Measurements from ENCODE around the gene MRPS21. TPM values are rescaled to one million over a fixed set of nuclear protein-coding genes. Genes with fewer than 3 reads are reported as not detected.

The MRPS21 gene
- total and polyA plus RNA-seq, 4 experiments from 2014 or later: 62.9 to 89.4 (median 68.5) TPM

GRCh38 chr1:150268705-150269403 is 24.8 kb upstream of the MRPS21 start, which contains the start of gene APH1A:
Gene APH1A (minus strand): TSS chr1:150269016. CDS start chr1:150268810, 206 bp downstream.
- no peaks in the 10 kb centered on the region for H3K9me3 ChIP-seq (ENCODE audit: control insufficient read depth in 1 of 2, low read length in 2 of 2)
- ChIA-PET POLR2A (ENCODE audit: partially characterized antibody) (interaction anchor here (0.6 to 2.6 kb wide), 17 partner anchors 9 to 382 kb away, joined by 3 to 37 read pairs (median 4); partner anchors contain the start of genes ANP32E, CIART, MCL1 and RPRD2), CTCF (ENCODE audit: partially characterized antibody) (interaction anchor here (1.0 to 1.5 kb wide), 3 partner anchors 13 to 653 kb away, joined by 3 to 4 read pairs (median 3); no protein-coding TSS in a partner anchor)
- H3K4me3 ChIP-seq (ENCODE audit: low read length in 2 of 2): peak within 1 kb of the TSS; percentile 83 to 85
- Mint-ChIP-seq H3K4me1 (peaks cover 18 to 35% (median 27%) of the 10 kb centered on the region in 4 donors), H3K9me3 (peaks cover 0 to 2% (median 0%) of the 10 kb centered on the region in 8 donors), H3K27ac (peak within 1 kb of the TSS; percentile 96 to 99 (median 99)), H3K36me3 (peaks cover 32 to 61% of the 10 kb centered on the region in 2 donors), H3K4me3 (peak within 1 kb of the TSS; percentile 92 to 99 (median 97)), H3K27me3 (no peaks in the 10 kb centered on the region)
- H3K4me1 ChIP-seq (ENCODE audit: insufficient read depth, low read length): peaks cover 24% of the 10 kb centered on the region
- H3K27ac ChIP-seq (ENCODE audit: low read depth, low read length): peak within 1 kb of the TSS; percentile 96
- DNase-seq: peak; percentile 89 to 93 (median 91)
- no peaks in the 10 kb centered on the region for H3K27me3 ChIP-seq (ENCODE audit: insufficient read depth, low read length)
- intact Hi-C loops (cut with micrococcal nuclease): loop anchor here (1.0 to 2.0 kb wide), 3 partner anchors 14 to 33 kb away; partner anchors contain the start of genes ANP32E, CIART and MRPS21
- H3K36me3 ChIP-seq (ENCODE audit: insufficient read depth, low read length): peaks cover 30% of the 10 kb centered on the region

DNA sequence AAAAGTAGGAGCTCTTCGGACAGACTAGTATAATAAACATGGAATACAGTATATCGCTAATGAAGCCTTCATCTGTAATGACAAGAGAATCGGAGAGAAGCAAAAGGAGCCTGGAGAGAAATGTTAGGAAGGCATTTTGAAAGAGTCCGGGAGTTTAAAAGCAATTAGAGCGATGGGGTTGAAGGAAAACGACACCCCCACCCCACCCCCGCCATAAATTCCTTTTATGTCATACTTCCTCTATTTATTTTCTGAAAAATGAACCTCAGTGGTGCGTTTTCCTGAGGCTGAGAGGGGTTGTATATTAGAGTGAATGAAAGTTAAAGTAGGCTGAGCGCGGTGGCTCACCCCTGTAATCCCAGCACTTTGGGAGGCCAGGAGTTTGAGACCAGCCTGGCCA is 24.2 kb upstream of the MRPS21 start:
- Histone ChIP-seq H3K27me3 (ENCODE audit: insufficient read depth, low read length) (no peaks in the 10 kb centered on the region), H3K4me1 (ENCODE audit: insufficient read depth, low read length) (peaks cover 24% of the 10 kb centered on the region), H3K4me3 (ENCODE audit: low read length in 2 of 2) (peak overlapping the region; percentile 83 to 85), H3K27ac (ENCODE audit: low read depth, low read length) (peak overlapping the region; percentile 96), H3K36me3 (ENCODE audit: insufficient read depth, low read length) (peaks cover 28% of the 10 kb centered on the region), H3K9me3 (ENCODE audit: control insufficient read depth in 1 of 2, low read length in 2 of 2) (no peaks in the 10 kb centered on the region)
- no peak for DNase-seq
- peak overlapping the region; percentile 92 to 99 (median 97) for H3K4me3 Mint-ChIP-seq
- POLR2A ChIA-PET (ENCODE audit: partially characterized antibody): interaction anchor here (0.5 to 2.6 kb wide), 17 partner anchors 9 to 383 kb away, joined by 3 to 37 read pairs (median 4); partner anchors contain the start of genes ANP32E, CIART, MCL1 and RPRD2
- no peaks in the 10 kb centered on the region for H3K27me3 Mint-ChIP-seq
- peaks cover 0 to 2% (median 0%) of the 10 kb centered on the region in 8 donors for H3K9me3 Mint-ChIP-seq
- intact Hi-C loops (cut with micrococcal nuclease): loop anchor here (2.0 kb wide), 1 partner anchor 13 kb away; the partner anchor contains the start of gene CIART
- H3K4me1 Mint-ChIP-seq: peaks cover 18 to 35% (median 27%) of the 10 kb centered on the region in 4 donors
- CTCF ChIA-PET (ENCODE audit: partially characterized antibody): interaction anchor here (1.0 to 1.5 kb wide), 4 partner anchors 13 to 652 kb away, joined by 3 to 4 read pairs (median 3); no protein-coding TSS in a partner anchor
- peak overlapping the region; percentile 96 to 99 (median 99) for H3K27ac Mint-ChIP-seq
- H3K36me3 Mint-ChIP-seq: peaks cover 33 to 59% of the 10 kb centered on the region in 2 donors

- ChIA-PET POLR2A (ENCODE audit: partially characterized antibody) (interaction anchor here (0.7 to 1.3 kb wide), 2 partner anchors 8 to 16 kb away, joined by 3 read pairs; no protein-coding TSS in a partner anchor), CTCF (ENCODE audit: partially characterized antibody) (interaction anchor here (1.0 to 3.0 kb wide), 2 partner anchors 9 to 15 kb away, joined by 5 to 14 read pairs; no protein-coding TSS in a partner anchor)
- Mint-ChIP-seq H3K4me1 (peaks cover 18 to 32% (median 25%) of the 10 kb centered on the region in 4 donors), H3K4me3 (peak overlapping the region in 1 of 8 donors; percentile 20), H3K27me3 (no peaks in the 10 kb centered on the region), H3K36me3 (peaks cover 20 to 42% of the 10 kb centered on the region in 2 donors), H3K9me3 (peaks cover 0 to 2% (median 0%) of the 10 kb centered on the region in 8 donors), H3K27ac (peak overlapping the region in 2 of 7 donors; percentile 29 to 48)
- Histone ChIP-seq H3K27ac (ENCODE audit: low read depth, low read length) (no peak overlapping the region), H3K4me1 (ENCODE audit: insufficient read depth, low read length) (peaks cover 24% of the 10 kb centered on the region), H3K4me3 (ENCODE audit: low read length in 2 of 2) (no peak overlapping the region), H3K36me3 (ENCODE audit: insufficient read depth, low read length) (peaks cover 9% of the 10 kb centered on the region), H3K27me3 (ENCODE audit: insufficient read depth, low read length) (no peaks in the 10 kb centered on the region), H3K9me3 (ENCODE audit: control insufficient read depth in 1 of 2, low read length in 2 of 2) (no peaks in the 10 kb centered on the region)
- intact Hi-C loops (cut with micrococcal nuclease): no loop called here
- DNase-seq: no peak
Observed at GRCh38 chr1:150271291-150271959, 22.2 kb upstream of the MRPS21 start.

DNA sequence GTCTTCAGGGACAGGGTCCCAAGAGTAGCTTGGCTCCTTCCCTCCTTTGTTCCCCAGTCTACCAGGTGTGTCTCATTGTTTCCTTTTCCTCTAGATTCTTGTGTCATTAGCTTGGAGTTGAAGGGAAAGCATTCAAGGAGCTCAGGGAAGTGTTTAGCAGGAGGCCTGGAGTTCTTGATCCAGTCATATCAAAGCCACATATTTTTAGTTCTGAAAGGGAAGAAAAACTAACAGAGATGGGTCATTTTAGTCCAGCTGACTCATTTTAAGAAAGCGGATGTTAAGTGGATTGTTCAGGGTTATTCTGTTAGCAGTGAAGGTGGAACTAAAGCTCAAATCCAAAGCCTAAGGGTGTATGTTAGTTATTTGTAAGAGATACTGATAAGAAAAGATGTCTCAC is 20.4 kb upstream of the MRPS21 start:
- peaks cover 0 to 2% (median 0%) of the 10 kb centered on the region in 8 donors for H3K9me3 Mint-ChIP-seq
- no peaks in the 10 kb centered on the region for H3K27me3 ChIP-seq (ENCODE audit: insufficient read depth, low read length)
- intact Hi-C loops (cut with micrococcal nuclease): no loop called here
- ChIA-PET CTCF (ENCODE audit: partially characterized antibody) (interaction anchor here (1.3 to 3.0 kb wide), 3 partner anchors 8 to 17 kb away, joined by 4 to 14 read pairs (median 5); no protein-coding TSS in a partner anchor), POLR2A (ENCODE audit: partially characterized antibody) (no interaction called here)
- peaks cover 9% of the 10 kb centered on the region for H3K4me1 ChIP-seq (ENCODE audit: insufficient read depth, low read length)
- DNase-seq: no peak
- no peaks in the 10 kb centered on the region for H3K36me3 ChIP-seq (ENCODE audit: insufficient read depth, low read length)
- no peak overlapping the region for H3K4me3 Mint-ChIP-seq
- H3K27ac Mint-ChIP-seq: peak overlapping the region in 1 of 7 donors; percentile 13
- H3K27me3 Mint-ChIP-seq: no peaks in the 10 kb centered on the region
- peaks cover 5 to 14% (median 10%) of the 10 kb centered on the region in 4 donors for H3K4me1 Mint-ChIP-seq
- H3K9me3 ChIP-seq (ENCODE audit: control insufficient read depth in 1 of 2, low read length in 2 of 2): no peaks in the 10 kb centered on the region
- H3K36me3 Mint-ChIP-seq: peaks cover 11 to 25% of the 10 kb centered on the region in 2 donors
- H3K4me3 ChIP-seq (ENCODE audit: low read length in 2 of 2): no peak overlapping the region
- no peak overlapping the region for H3K27ac ChIP-seq (ENCODE audit: low read depth, low read length)

GRCh38 chr1:150280138-150280707 is 13.4 kb upstream of the MRPS21 start:
- Histone ChIP-seq H3K27me3 (ENCODE audit: insufficient read depth, low read length) (no peaks in the 10 kb centered on the region), H3K4me3 (ENCODE audit: low read length in 2 of 2) (no peak overlapping the region), H3K36me3 (ENCODE audit: insufficient read depth, low read length) (no peaks in the 10 kb centered on the region), H3K4me1 (ENCODE audit: insufficient read depth, low read length) (peaks cover 23% of the 10 kb centered on the region), H3K9me3 (ENCODE audit: control insufficient read depth in 1 of 2, low read length in 2 of 2) (no peaks in the 10 kb centered on the region), H3K27ac (ENCODE audit: low read depth, low read length) (no peak overlapping the region)
- peak overlapping the region in 7 of 8 donors; percentile 15 to 72 (median 41) for H3K4me3 Mint-ChIP-seq
- peaks cover 15 to 27% (median 24%) of the 10 kb centered on the region in 4 donors for H3K4me1 Mint-ChIP-seq
- ChIA-PET CTCF (ENCODE audit: partially characterized antibody) (interaction anchor here (1.2 to 3.9 kb wide), 3 partner anchors 24 to 877 kb away, joined by 3 to 45 read pairs (median 3); partner anchors contain the start of genes CA14 and TNFAIP8L2), POLR2A (ENCODE audit: partially characterized antibody) (interaction anchor here (1.2 to 2.6 kb wide), 2 partner anchors 11 to 84 kb away, joined by 4 to 17 read pairs; partner anchors contain the start of gene RPRD2)
- peak overlapping the region in 5 of 7 donors; percentile 45 to 87 (median 79) for H3K27ac Mint-ChIP-seq
- intact Hi-C loops (cut with micrococcal nuclease): no loop called here
- no peak for DNase-seq
- peaks cover 0 to 3% of the 10 kb centered on the region in 2 donors for H3K36me3 Mint-ChIP-seq
- H3K9me3 Mint-ChIP-seq: peaks cover 0 to 4% (median 0%) of the 10 kb centered on the region in 8 donors
- no peaks in the 10 kb centered on the region for H3K27me3 Mint-ChIP-seq

DNA sequence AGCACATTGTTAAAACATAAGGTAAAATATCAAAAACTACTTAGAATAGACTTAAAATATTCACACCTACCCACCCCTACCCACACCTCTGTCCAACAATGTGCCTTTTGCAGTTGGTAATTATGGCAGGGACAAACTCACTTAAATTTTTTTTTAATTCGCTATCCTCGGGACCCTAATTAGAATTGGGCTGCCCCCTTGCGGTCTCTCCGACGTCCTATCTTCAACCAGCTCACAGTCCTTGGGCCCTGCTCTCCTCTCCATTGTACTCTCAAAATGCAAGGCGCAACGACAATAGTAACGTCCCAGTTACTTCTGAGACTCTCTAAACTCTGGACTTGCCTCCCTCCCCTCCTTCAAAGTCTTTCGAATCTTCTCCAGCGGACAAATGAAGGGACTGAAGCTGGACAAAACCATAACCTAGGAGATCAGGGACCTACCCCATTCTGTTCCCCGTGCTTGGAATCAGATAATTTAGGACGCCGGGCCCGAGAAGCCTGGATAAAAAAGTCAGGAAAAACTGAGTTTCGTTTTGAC is 12.4 kb upstream of the MRPS21 start:
- ChIA-PET POLR2A (ENCODE audit: partially characterized antibody) (interaction anchor here (1.0 to 2.6 kb wide), 8 partner anchors 10 to 287 kb away, joined by 3 to 37 read pairs (median 4); partner anchors contain the start of genes ANP32E, APH1A and RPRD2), CTCF (ENCODE audit: partially characterized antibody) (interaction anchor here (0.8 to 3.9 kb wide), 8 partner anchors 9 to 876 kb away, joined by 3 to 45 read pairs (median 4); partner anchors contain the start of genes ANP32E, C1orf54, CA14 and TNFAIP8L2)
- Mint-ChIP-seq H3K4me1 (peaks cover 15 to 27% (median 24%) of the 10 kb centered on the region in 4 donors), H3K4me3 (peak overlapping the region; percentile 83 to 97 (median 89)), H3K9me3 (peaks cover 0 to 4% (median 0%) of the 10 kb centered on the region in 8 donors), H3K36me3 (peaks cover 0 to 1% of the 10 kb centered on the region in 2 donors), H3K27me3 (no peaks in the 10 kb centered on the region), H3K27ac (peak overlapping the region; percentile 87 to 98 (median 96))
- Histone ChIP-seq H3K27ac (ENCODE audit: low read depth, low read length) (peak overlapping the region; percentile 57), H3K9me3 (ENCODE audit: control insufficient read depth in 1 of 2, low read length in 2 of 2) (no peaks in the 10 kb centered on the region), H3K4me3 (ENCODE audit: low read length in 2 of 2) (peak overlapping the region; percentile 61 to 80), H3K4me1 (ENCODE audit: insufficient read depth, low read length) (peaks cover 23% of the 10 kb centered on the region), H3K36me3 (ENCODE audit: insufficient read depth, low read length) (no peaks in the 10 kb centered on the region), H3K27me3 (ENCODE audit: insufficient read depth, low read length) (no peaks in the 10 kb centered on the region)
- intact Hi-C loops (cut with micrococcal nuclease): loop anchor here (1.0 kb wide), 1 partner anchor 25 kb away; no protein-coding TSS in a partner anchor
- DNase-seq: peak; percentile 42 to 63 (median 54)

All from CD4-positive, alpha-beta memory T cell (primary cell).